Measurements from ENCODE around the gene PMEL.

Gene PMEL

GRCh38 chr12:55912908-55913307 is 52.9 kb downstream of the PMEL start:
- no peak for DNase-seq

GRCh38 chr12:55909513-55909884 is 56.3 kb downstream of the PMEL start:
- no peak for DNase-seq

GRCh38 chr12:55908726-55909512 is 56.9 kb downstream of the PMEL start:
- DNase-seq: no peak

GRCh38 chr12:55906056-55906455 is 59.8 kb downstream of the PMEL start:
- no peak for DNase-seq

Data from NCI-H1092 (cell line).